GM12872 (cell line): ENCODE data around the gene PEX1.

Source experiments
- TF ChIP-seq, protein P1 (sequence below): IDR thresholded peaks from 3 replicates; pipeline ENCODE4 v1.5.1; 2011; ENCODE audit warnings: low read depth, mild to moderate bottlenecking, low read length, moderate library complexity; ENCODE audit not compliant: insufficient read depth

Gene PEX1

DNA sequence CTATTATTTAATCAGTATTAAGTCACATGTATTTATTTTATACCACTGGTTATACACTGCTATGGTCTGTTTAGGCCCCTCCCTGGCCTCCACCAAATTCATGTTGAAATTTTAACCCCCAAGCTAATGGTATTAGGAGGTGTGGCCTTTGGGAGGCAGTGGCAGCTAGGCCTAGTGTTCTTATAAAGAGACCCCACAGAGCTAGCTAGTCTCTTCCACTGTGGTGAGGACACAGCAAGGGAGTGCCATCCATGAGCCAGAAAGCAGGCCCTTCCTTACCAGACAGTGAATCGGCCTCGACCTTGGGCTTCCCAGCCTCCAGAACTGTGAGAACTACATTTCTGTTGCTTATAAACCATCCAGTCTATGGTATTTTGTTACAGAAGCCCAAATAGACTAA, 28.9 kb upstream of the PEX1 start:
- TF ChIP-seq, protein P1, sequence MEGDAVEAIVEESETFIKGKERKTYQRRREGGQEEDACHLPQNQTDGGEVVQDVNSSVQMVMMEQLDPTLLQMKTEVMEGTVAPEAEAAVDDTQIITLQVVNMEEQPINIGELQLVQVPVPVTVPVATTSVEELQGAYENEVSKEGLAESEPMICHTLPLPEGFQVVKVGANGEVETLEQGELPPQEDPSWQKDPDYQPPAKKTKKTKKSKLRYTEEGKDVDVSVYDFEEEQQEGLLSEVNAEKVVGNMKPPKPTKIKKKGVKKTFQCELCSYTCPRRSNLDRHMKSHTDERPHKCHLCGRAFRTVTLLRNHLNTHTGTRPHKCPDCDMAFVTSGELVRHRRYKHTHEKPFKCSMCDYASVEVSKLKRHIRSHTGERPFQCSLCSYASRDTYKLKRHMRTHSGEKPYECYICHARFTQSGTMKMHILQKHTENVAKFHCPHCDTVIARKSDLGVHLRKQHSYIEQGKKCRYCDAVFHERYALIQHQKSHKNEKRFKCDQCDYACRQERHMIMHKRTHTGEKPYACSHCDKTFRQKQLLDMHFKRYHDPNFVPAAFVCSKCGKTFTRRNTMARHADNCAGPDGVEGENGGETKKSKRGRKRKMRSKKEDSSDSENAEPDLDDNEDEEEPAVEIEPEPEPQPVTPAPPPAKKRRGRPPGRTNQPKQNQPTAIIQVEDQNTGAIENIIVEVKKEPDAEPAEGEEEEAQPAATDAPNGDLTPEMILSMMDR: no peak

DNA sequence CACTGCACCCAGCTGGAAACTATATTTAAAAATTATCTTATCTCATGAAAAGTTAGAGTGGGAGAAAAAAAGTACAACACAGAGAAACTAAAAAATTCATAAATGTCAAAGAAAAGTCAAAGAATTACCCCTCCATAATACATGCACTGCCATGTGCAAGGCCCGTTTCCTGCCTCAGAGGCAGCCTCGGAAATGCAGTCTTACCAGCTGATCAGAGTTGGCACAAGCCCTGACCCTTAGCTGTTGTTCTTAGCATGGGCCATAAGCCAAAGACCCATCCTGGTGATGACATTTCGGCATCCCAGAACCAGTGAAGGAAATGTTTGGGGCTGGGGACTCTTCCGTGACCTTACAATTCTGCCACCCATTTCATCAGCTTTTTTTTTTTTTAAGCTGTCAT, 21.9 kb upstream of the PEX1 start:
- TF ChIP-seq, protein P1: no peak

- TF ChIP-seq, protein P1: no peak
Measured at GRCh38 chr7:92547579-92547978, 19.3 kb upstream of the PEX1 start.

DNA sequence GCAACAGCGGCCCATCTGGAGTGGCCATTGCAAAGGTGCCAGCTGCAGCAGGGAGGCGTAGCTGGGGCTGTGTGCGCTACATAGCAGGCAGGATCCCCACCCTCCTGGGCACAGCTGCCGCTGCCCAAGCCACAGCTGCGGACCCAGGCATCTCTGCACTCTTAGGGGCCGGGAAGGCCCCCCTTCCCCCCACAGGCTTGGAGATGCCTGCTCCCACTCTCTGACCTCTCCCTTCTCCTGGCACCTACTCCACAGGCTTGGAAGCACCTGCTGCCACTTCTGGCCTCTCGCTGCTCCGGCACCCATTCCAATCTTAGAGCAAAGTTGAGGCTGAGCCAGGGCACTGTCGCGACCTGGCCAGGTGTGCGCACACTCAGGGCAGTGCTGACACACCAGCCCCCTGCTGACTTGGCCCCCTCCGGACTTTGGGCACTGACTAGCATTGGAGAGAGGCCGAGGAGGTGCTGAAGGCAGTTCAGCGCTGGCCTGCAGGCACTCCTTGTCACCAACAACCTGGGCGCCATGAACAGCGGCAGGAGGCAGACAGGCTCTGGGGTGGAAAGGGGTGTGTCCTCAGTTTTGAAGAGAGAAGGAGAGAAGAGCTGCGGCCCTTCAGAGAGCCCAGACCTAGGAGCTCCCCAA, 18.7 kb upstream of the PEX1 start:
- TF ChIP-seq, protein P1: no peak

GRCh38 chr7:92534572-92534971, 6.3 kb upstream of the PEX1 start:
- TF ChIP-seq, protein P1: no peak

- TF ChIP-seq, protein P1: no peak
Measured at GRCh38 chr7:92528958-92529264, 591 bp upstream of the PEX1 start.

DNA sequence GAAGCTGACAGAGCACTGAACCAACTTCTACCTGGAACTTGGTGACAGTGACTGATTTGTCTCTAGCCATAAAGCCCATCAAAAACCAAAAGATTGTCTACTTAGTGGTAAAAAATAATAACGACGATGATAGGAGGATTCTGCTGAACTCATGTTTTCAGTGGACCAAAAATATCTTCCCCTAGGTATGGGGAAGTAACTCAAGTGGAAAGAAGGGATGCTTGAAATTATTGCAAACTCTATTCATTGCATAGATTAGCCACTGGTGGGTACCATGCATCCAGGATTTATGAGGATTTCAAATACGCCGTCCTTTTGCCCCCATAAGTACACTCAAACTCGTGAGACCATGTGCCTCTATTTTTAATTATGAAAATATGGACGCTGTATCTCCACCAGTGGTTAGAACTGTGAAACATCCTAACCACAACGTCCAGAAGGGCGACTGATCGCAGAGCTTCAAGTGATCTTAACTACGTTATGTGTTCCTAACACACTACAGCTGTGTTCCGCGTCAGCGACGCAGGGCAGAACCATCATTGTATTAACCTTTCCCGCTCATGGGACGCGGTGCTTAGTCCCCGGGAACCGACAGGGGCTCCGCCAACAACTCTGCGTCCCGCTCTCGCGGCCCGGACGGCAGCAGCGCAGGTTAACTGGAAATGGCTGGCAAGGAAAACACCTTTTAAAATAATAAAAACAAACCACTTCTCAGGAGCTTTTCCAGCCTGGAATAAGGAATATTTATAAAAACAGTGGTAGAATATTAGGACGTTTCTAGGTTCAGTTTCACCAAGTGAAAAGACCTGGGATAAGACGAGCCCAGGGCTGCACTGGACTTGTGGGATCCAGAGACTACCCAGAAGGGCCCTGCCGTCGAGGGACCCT, 776 bp downstream of the PEX1 start:
- TF ChIP-seq, protein P1: no peak
